ENCODE results near the gene IQCM. TPM values are rescaled to one million over a fixed set of nuclear protein-coding genes. Genes with fewer than 3 reads are reported as not detected.

The IQCM gene
- polyA plus RNA-seq, 1 of the 3 experiments (the other 2 are of a cell fraction), result not detected

GRCh38 chr4:149836546-149836945 is 20.9 kb upstream of the IQCM start:
- Histone ChIP-seq H4K20me1 (ENCODE audit: insufficient read depth) (no peaks in the 10 kb centered on the region), H3K9me3 (no peaks in the 10 kb centered on the region), H3K9ac (no peak overlapping the region), H3K27me3 (ENCODE audit: insufficient read depth) (no peaks in the 10 kb centered on the region; the same call in 1 of the 2 replicates), H3K79me2 (ENCODE audit: insufficient read depth) (no peaks in the 10 kb centered on the region), H2AFZ (ENCODE audit: low read depth) (0 out of 2 replicates have a peak overlapping the region, but pooled peaks have one; percentile 21), H3K36me3 (replicated peaks in 1 of 2; ENCODE audit: control insufficient read depth in 1 of 2, insufficient read depth in 2 of 2, low read length in 1 of 2) (no peaks in the 10 kb centered on the region), H3K4me3 (ENCODE audit: low read depth in 2 of 2, low read length in 1 of 2) (no peak overlapping the region), H3K4me2 (no peak overlapping the region), H3K4me1 (ENCODE audit: control insufficient read depth in 1 of 2, insufficient read depth in 2 of 2, low read depth in 1 of 2, low read length in 1 of 2) (no peaks in the 10 kb centered on the region), H3F3A (replicated peaks; ENCODE audit: insufficient read depth) (no peaks in the 10 kb centered on the region), H3K9me2 (no peaks in the 10 kb centered on the region), H3K27ac (ENCODE audit: low read depth in 2 of 2, low read length in 1 of 2) (no peak overlapping the region)
- WGBS (ENCODE audit: low lambda C conversion rate), result 31% methylated on average over 3 of the region's 3 CpGs
- TF ChIP-seq MEF2A (IDR thresholded peaks at IDR 0.05; ENCODE audit: borderline replicate concordance, low read depth) (no peak), RCOR1 (IDR thresholded peaks at IDR 0.05; ENCODE audit: low read length) (no peak), SMC3 (IDR thresholded peaks at IDR 0.05; ENCODE audit: low read depth, low read length) (no peak), USF2 (IDR thresholded peaks at IDR 0.05; ENCODE audit: borderline replicate concordance, low read depth, low read length) (no peak), MAX (IDR thresholded peaks at IDR 0.05; ENCODE audit: low read depth) (no peak), TEAD4 (IDR thresholded peaks at IDR 0.05; ENCODE audit: borderline replicate concordance, insufficient read depth) (no peak), IRF3 (IDR thresholded peaks at IDR 0.05; ENCODE audit: low read depth, low read length) (no peak), CHD2 (IDR thresholded peaks at IDR 0.05; ENCODE audit: low read length, partially characterized antibody) (no peak), TCF12 (IDR thresholded peaks at IDR 0.05) (no peak), YY1 (IDR thresholded peaks at IDR 0.05; ENCODE audit: low read depth) (no peak), RXRA (IDR thresholded peaks at IDR 0.05; ENCODE audit: borderline replicate concordance, low read depth) (no peak), POLR2AphosphoS5 (IDR thresholded peaks at IDR 0.05; ENCODE audit: low read depth, low read length) (no peak), FOXJ3 (CRISPR knock-in tag; IDR thresholded peaks at IDR 0.05) (no peak), RFX5 (IDR thresholded peaks at IDR 0.05; ENCODE audit: low read length) (no peak), FOXM1 (IDR thresholded peaks at IDR 0.05; ENCODE audit: low read depth) (no peak), EP300 (IDR thresholded peaks at IDR 0.05; ENCODE audit: borderline replicate concordance in 1 of 2, low read depth in 1 of 2, low read length in 1 of 2) (no peak), GABPA (IDR thresholded peaks at IDR 0.05; ENCODE audit: low read depth) (no peak), USF1 (IDR thresholded peaks at IDR 0.05; ENCODE audit: borderline replicate concordance, low read depth) (no peak), TAF1 (IDR thresholded peaks at IDR 0.05; ENCODE audit: borderline replicate concordance, low read depth, low read length) (no peak)
- no peak for DNase-seq
- POLR2A ChIA-PET, result no interaction called here
- CTCF ChIA-PET, result no interaction called here

Measured in SK-N-SH (cell line).